BE2C (cell line): ENCODE measurements around the gene LIME1.

Experiments
- DNase-seq: peaks from one replicate; pipeline ENCODE4 v3.0.0-alpha.2; 2020
- H3K27me3 ChIP-seq: fragments of 250-450 bp; sonication (Bioruptor Pico); 2 replicates; pipeline ENCODE4 v1.5.1; 2020; ENCODE audit warnings: mild to moderate bottlenecking
- H3K36me3 ChIP-seq: fragments of 250-450 bp; sonication (Bioruptor Pico); 2 replicates; pipeline ENCODE4 v1.5.1; 2020; ENCODE audit warnings: mild to moderate bottlenecking
- H3K4me1 ChIP-seq: fragments of 250-450 bp; sonication (Bioruptor Pico); 2 replicates; pipeline ENCODE4 v1.5.1; 2020
- H3K4me3 ChIP-seq: 2 replicates; pipeline ENCODE4 v1.5.1; 2011; ENCODE audit warnings: low read depth, low read length
- H3K9me3 ChIP-seq: fragments of 250-450 bp; sonication (Bioruptor Pico); 2 replicates; pipeline ENCODE4 v1.5.1; 2020
- CTCF ChIP-seq: IDR thresholded peaks from 2 replicates; pipeline ENCODE4 v1.5.1; 2012; ENCODE audit warnings: mild to moderate bottlenecking, low read depth, low read length

The LIME1 gene

GRCh38 chr20:63737945-63738686 lies 1.7 kb downstream of the LIME1 start:
- Histone ChIP-seq H3K9me3 (no peaks in the 10 kb centered on the region), H3K27me3 (peaks cover 3% of the 10 kb centered on the region; the same call in 1 of the 2 replicates), H3K4me3 (no peak overlapping the region), H3K36me3 (peaks cover 35% of the 10 kb centered on the region), H3K4me1 (peaks cover 3% of the 10 kb centered on the region)
- TF ChIP-seq CTCF: no peak
- no peak for DNase-seq

GRCh38 chr20:63738687-63739129 lies 2.2 kb downstream of the LIME1 start:
- peaks cover 33% of the 10 kb centered on the region for H3K36me3 ChIP-seq
- peak; percentile 62 for DNase-seq
- peak overlapping the region; percentile 46; the same call in 1 of the 2 replicates for H3K4me3 ChIP-seq
- H3K9me3 ChIP-seq: no peaks in the 10 kb centered on the region
- TF ChIP-seq CTCF: no peak
- peaks cover 3% of the 10 kb centered on the region for H3K4me1 ChIP-seq
- peaks cover 3% of the 10 kb centered on the region; the same call in 1 of the 2 replicates for H3K27me3 ChIP-seq

GRCh38 chr20:63739130-63740069 lies 2.9 kb downstream of the LIME1 start, which contains the start of gene SLC2A4RG:
Gene SLC2A4RG (plus strand): TSS chr20:63739776. CDS start chr20:63739913, 137 bp downstream.
- peaks cover 3% of the 10 kb centered on the region; the same call in 1 of the 2 replicates for H3K27me3 ChIP-seq
- TF ChIP-seq CTCF: no peak
- DNase-seq: peak; percentile 85
- no peaks in the 10 kb centered on the region for H3K9me3 ChIP-seq
- peak within 1 kb of the TSS; percentile 72 for H3K4me3 ChIP-seq
- peaks cover 3% of the 10 kb centered on the region for H3K4me1 ChIP-seq
- peaks cover 26% of the 10 kb centered on the region for H3K36me3 ChIP-seq

GRCh38 chr20:63740070-63740626 lies 3.7 kb downstream of the LIME1 start:
- peaks cover 3% of the 10 kb centered on the region for H3K4me1 ChIP-seq
- H3K9me3 ChIP-seq: no peaks in the 10 kb centered on the region
- peak overlapping the region; percentile 72 for H3K4me3 ChIP-seq
- TF ChIP-seq CTCF: no peak
- H3K27me3 ChIP-seq: peaks cover 3% of the 10 kb centered on the region; the same call in 1 of the 2 replicates
- peaks cover 22% of the 10 kb centered on the region for H3K36me3 ChIP-seq
- peak; percentile 56 for DNase-seq

GRCh38 chr20:63740627-63741353 lies 4.3 kb downstream of the LIME1 start:
- peak; percentile 86 for DNase-seq
- TF ChIP-seq CTCF: peak; percentile 12; the same call in 1 of the 2 replicates
- H3K27me3 ChIP-seq: peaks cover 3% of the 10 kb centered on the region; the same call in 1 of the 2 replicates
- H3K9me3 ChIP-seq: no peaks in the 10 kb centered on the region
- H3K4me1 ChIP-seq: peaks cover 3% of the 10 kb centered on the region
- peak overlapping the region; percentile 72 for H3K4me3 ChIP-seq
- peaks cover 16% of the 10 kb centered on the region for H3K36me3 ChIP-seq
